Measurements from ENCODE around the gene MTCL1.

The MTCL1 gene

GRCh38 chr18:8795586-8796325 is 90.4 kb downstream of the MTCL1 start:
- peak in 1 of 3 donors; percentile 1 for DNase-seq

DNA sequence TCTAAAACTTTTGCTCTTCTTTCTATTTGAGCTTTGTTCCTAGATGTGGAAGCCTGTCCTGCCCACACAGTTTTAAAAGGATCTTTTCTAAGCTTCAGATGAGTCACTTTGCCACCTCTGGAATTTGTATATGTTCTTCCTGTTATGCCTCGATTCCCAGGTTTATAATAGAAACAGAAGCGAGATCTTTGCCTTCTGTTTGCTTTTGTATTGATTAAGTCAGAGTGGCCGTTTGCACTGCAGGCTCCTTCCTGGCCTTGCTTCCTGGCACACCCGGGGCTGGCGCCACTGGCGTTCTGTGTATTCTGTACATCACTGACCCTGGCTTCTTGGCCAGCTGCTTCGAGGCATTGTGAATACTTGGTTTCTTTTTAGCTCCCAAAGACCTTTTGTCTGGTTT is 91.8 kb downstream of the MTCL1 start:
- DNase-seq: no peak

DNA sequence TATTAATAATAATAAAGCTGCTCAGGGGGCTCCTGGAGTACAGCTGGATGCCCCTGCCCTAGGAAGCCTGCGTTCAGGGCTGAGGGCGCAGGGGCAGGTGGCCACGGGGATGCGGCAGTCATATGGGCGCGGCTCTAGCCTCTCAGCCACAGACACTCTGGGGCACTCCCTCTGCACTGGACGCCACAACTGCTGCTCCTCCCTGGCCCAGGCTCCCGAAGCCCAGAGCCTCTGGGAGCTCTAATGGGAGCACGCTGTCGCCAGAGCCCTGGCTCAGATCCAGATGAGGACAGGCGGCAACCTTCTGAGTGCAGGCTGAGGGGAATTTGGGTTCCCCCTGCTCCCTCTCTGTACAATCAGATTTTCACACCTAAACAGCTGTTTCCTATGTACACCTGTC is 93.6 kb downstream of the MTCL1 start:
- DNase-seq: no peak

DNA sequence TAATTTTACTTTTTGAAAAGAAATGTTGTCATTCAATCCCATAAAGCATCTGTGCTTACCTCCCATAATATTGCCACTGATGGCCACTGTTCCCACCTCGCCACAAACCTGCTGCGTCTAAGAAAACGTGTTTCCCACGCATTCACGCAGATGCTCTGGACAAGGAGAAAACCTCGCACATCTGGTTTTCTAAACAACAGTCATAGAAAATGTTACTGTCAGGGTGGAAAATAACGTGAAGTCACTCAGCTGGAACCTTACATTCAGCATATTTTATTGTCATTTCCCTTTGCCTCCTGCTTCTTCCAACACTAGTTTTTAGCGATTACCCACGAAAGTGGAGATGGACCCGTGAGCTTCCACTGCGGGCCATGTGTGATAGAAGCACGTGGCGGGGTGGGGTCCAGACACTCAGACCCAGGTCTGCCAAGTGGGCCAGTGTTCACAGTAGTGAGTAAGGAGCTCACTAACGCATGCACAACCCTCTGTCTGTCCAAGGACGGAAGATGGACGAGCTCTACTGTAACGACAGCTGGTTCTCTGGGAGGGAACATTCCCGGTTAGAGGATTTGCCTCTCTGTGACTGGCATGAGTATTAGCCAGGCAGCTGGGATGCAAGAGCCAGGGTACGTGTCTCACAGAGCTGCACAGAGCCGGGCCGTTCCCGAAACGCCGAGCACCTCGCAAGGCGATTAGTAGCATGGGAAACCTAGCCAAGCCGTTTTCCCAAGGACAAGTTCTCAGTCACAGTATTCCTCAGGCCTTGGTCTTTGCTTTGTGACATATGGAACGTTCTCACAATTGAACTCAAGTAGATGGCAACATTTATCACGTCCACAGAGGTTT is 94.5 kb downstream of the MTCL1 start:
- DNase-seq: no peak

DNA sequence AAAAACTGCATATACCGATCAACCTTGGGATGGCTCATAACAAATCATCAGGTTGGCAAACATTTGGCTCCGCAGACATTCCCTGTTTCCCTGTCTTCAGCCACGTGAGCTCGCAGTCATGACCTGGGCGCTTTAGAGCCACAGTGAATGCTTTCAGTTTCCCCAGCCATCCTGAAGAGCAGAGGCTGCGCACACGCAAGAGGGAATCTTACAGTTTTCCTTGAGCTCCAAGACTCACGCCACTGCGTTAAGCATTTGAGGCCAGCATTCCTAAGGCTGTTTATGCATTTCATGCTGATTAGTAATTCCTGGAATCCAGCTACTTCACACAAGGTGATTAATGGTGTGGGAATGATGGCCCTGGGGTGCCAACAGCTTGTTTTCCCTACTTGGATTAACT is 95.1 kb downstream of the MTCL1 start:
- DNase-seq: no peak

DNA sequence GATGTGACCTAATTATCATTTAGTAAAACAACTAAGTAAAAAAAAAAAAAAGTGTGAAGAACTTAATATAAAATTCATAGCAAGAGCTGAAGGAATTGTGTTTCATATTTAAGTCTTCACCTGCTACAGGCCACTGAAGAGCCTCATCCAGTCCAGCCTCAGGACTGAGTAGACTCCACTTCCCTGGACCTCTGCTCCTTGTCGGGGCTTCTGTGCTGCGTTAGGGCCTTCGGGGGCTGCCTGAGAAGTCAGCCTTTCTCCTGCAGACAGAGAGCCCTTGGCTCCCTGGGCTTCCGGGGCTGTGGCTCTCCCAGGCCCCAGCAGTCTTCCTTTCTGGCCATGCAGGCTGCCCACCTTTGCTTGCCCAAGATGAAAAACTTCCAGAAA is 95.5 kb downstream of the MTCL1 start:
- no peak for DNase-seq

- DNase-seq: no peak
Measured at GRCh38 chr18:8801263-8801901, 96.0 kb downstream of the MTCL1 start.

DNA sequence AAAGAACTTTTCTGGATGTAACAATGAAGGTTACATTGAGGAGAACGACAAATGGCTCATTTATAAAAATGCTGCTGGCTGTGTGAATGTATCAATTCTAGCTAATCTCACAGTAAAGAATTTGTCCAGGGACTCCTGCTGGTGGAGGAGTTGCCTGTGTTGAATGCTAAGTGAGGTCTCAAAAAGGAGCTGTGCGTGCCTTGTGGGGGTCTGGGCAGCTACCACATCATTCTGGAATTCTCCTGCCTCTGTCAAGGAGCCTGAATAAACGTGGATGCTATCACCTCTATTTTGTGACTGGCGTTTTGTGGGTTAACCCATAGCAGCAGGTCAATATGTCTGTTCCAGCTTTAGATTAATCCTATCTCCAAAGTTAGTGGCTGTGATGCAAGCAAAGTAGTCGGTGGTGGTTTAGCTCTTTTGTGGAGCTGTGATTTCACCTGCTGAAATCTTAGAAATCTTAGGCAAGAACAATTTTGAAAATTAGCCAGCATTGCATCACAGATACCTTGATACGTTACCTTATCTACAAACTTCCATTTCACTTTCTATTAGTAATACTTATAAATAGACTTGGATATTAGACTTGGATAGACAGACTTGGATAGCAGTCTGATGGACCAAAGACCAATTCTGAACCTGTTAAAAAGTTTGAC is 96.8 kb downstream of the MTCL1 start:
- no peak for DNase-seq

- peak in 1 of 3 donors; percentile 5 for DNase-seq
Measured at GRCh38 chr18:8803063-8803795, 97.9 kb downstream of the MTCL1 start.

GRCh38 chr18:8803957-8804356 is 98.6 kb downstream of the MTCL1 start:
- DNase-seq: no peak

- no peak for DNase-seq
Measured at GRCh38 chr18:8805552-8805951, 100.2 kb downstream of the MTCL1 start.

GRCh38 chr18:8806100-8806797 is 100.9 kb downstream of the MTCL1 start:
- no peak for DNase-seq

- no peak for DNase-seq
Measured at GRCh38 chr18:8806798-8807487, 101.6 kb downstream of the MTCL1 start.

GRCh38 chr18:8807488-8807805 is 102.1 kb downstream of the MTCL1 start:
- no peak for DNase-seq

GRCh38 chr18:8808001-8808400 is 102.6 kb downstream of the MTCL1 start:
- DNase-seq: no peak

DNA sequence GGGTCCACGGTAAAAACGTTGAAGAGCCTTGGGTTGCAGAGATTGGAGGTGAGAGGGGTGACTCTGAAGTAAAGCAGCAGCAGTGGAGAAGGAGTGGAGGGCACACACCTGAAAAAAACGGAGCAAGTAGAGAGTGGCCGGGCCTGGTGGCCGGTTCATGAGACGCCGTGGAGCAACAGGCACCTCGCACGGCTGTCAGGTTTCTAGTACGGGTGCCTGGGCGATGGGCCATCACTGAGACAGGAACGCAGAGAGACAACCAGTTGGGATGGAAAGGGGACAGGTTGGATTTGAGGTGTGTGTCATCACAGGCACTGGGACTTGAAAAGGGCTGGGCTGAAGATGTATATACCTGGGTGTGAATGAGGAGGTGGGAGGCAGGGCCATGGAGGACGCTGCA is 104.2 kb downstream of the MTCL1 start:
- DNase-seq: no peak

- DNase-seq: no peak
Measured at GRCh38 chr18:8810157-8810556, 104.8 kb downstream of the MTCL1 start.

DNA sequence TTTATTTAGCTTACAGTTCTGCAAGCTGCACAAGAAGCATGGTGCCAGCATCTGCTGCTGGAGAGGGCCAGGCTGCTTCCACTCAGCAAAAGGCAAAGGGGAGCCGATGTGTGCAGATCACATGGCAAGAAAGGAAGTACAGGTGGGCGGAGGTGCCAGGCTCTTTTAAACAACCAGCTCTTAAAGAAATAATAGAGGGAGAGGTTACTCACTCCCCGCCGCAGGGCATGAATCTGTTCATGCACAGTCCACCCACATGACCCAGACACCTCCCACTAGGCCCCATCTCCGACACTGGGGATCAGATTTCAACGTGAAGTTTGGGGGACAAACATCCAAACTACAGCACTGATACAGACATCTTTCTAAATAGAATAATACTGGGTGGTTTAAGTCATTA is 105.8 kb downstream of the MTCL1 start:
- no peak for DNase-seq

- DNase-seq: no peak
Measured at GRCh38 chr18:8812631-8813030, 107.3 kb downstream of the MTCL1 start.

DNA sequence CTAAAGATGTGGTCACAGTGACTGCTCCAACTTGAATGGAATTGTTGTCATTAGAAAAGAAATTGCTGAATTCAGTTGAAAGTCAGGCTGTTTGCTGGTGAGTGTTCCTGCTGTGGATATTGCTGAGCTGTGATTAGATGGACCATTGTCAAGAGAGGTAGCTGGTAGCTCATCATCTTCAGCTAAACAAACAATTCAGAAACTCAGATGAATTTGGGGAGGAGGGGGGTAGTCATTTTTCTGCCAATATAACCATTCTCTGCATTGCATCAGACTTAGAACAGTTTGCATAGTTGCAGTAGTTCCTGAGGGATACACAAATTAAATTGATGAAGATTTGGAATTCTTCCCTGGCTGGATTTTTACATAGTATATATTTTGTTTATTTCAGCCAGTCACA is 108.3 kb downstream of the MTCL1 start:
- no peak for DNase-seq

- DNase-seq: no peak
Measured at GRCh38 chr18:8814206-8814605, 108.8 kb downstream of the MTCL1 start.

- DNase-seq: no peak
Measured at GRCh38 chr18:8816220-8816619, 110.9 kb downstream of the MTCL1 start.
